HG02642 (cell line): ENCODE measurements around the gene VOPP1.
"Not testable (repeated sequence)": the region's sequence is repeated elsewhere in the genome, so short reads cannot be mapped to it uniquely, and the experiment has no call there.

Source experiments
- ATAC-seq: cut with Tn5 transposase; IDR thresholded peaks from one replicate; pipeline ENCODE4 v1.9.1; 2021; ENCODE audit warnings: mild to moderate bottlenecking; ENCODE audit not compliant: unreplicated experiment, poor library complexity

Gene VOPP1

DNA sequence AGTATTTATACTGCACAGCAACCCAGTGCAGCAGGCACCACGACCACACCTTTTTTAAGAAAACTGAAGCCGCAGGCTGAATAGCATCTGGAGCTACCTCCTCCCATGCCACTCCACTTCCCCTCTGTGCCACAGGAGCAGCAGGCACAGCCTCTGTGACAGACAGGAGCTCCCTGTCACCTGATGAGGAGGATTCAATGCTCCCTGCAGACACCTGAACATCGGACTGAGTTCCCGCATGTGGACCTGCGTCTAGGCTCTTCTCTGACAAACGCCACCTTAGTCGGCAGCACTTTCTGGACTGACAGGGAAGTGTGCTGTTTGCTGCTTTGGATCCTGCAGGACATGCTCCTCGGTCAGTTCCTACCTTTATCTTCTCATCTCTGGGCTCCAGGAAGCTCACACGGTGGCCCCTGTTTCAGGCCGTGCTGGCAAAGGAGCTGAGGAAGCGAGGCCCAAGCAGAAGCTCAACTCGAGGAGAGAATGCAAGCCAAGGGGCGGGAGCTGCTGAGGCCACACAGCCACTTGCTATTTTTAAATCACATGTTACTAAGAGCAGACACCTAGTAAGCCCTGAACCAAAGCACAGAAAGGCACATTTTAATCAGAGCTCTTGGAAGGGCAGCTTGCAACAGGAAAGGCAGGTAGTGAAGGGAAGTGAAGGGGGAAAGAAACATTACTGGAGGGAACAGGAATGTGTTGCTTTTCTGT, 56.6 kb downstream of the VOPP1 start:
- ATAC-seq = peak; percentile 41

DNA sequence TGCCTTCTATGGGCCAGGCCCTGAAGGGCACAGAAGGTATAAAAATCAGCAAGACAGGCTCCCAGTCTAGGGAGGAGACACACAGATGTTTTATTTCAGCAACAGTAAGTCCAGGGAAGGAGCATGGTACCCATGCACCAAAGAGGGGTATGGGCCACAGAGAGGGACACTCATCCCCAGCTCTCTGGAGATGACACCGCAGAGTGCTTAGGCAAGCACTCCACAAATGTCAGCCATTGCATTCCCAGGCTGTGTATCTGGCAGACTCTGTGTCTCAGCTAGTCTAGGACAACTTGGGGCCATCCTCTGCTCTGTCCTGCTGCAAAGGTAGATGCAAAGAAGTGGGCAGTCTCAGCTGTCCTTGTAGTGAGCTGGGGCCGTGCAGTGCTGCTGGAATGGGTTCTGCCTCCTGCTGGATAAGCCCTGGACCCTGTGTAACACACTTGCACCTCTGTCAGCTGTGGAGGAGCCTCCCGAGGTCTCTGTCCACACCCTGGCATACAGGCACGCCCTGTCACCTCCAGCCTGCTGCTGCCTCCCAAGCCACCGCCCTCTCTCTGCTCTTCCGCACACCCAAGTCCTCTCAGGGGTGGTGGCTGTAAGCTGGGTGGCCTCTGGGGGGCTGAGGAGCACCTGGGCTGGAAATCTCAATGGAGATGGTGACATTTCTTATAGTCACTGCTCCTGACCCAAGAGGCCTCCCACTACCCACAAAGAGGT, 57.6 kb downstream of the VOPP1 start:
- no peak for ATAC-seq

DNA sequence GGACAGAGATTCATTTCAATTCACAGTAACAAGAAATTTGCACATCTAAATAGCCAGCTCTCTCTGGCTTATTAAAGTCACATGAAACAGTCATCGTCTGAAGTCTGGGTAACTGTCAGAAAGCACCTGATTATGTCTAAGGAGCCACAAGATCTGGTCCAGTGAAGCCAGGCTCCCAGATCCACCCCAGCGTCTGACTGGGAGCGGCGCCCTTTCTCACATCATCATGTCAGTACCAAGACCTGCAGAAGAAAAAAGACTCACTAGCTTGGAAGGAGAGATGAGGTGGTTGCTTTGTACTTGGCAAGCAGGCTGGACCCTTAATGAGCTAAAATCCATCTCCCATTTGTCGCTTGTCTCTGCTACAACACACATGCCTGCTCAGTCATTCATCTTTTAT, 58.4 kb downstream of the VOPP1 start:
- ATAC-seq = no peak

DNA sequence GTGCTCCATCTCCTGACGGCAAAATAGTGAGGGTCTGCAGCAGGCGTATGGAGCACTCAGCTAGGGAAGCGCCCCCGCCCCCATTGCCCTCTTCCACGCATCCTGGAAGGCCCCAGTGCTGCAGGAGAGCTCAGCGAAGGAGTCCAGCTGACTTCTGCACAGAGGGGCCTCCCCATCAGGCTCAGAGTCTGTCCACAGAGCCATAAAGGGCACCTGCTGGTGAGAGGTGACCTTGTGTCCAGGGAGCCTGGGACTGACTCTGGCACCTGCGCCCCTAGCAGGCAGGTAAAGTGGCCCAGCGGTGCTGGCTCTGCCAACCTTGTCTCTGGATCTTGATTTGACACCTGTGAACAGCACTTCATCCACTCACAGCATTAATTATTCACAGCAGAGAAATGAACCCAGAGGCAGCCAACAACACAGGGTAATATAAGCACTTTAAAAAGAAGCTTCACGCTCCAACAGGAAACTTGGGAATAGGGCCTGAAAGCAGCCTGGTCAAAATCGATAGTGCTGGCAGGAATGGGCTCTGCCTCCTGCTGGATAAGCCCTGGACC, 59.6 kb downstream of the VOPP1 start:
- ATAC-seq = no peak

DNA sequence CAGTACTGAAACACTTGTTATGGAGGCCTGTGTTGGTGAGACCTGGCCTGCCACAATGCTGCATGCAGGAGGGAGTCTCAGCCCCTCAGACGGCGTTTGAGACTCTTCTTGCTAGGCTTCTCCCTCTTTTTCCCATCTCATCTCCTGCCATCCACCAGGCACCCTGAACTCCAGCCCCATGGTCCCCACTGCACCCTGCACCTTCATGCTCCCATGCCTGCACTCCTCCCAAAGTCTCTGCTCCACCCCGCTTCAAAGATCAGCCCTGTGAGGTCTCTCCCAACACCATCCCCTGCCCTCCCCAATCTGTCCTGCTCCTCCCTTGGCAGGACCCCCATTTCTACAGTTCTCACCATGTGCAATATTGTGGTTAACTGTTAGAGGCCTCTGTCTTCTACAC, 61.7 kb downstream of the VOPP1 start:
- ATAC-seq = no peak

DNA sequence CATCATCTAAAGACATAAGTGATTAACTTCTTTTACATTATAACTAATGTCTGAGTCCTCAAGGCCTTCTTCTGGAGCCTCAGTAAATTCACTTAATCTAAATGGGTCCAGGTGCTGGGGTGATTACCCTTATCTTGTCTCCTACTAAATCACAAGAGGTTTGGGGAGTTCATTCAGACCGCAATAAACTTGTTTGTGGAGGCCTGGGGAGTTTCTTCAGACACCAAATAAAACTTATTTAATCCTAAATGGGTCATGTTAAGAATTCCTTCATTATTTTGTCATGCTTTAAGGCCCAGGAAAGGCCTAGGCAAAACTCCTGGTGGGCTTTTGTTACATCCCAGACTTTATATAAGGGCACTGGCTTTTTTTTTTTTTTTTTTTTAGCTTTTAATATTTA, 62.1 kb downstream of the VOPP1 start:
- not testable (repeated sequence) for ATAC-seq

DNA sequence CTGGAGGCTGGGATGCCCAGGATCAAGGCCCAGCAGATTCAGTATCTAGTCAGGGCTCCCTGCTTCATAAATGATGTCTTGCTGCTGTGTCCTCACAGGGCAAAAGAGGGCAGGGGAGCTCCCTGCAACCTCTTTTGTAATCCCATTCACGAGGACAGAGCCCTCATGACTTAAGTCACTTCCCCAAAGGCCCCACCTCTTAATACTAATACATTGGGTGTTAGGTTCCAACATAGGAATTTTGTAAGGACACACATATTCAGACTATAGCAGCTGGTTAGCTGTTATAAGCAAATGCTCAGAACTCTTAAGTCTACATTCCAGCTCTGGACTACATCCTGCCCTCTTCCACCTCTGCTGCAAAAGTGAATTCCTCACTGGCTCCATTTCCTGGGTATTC, 63.0 kb downstream of the VOPP1 start:
- ATAC-seq = peak; percentile 9

DNA sequence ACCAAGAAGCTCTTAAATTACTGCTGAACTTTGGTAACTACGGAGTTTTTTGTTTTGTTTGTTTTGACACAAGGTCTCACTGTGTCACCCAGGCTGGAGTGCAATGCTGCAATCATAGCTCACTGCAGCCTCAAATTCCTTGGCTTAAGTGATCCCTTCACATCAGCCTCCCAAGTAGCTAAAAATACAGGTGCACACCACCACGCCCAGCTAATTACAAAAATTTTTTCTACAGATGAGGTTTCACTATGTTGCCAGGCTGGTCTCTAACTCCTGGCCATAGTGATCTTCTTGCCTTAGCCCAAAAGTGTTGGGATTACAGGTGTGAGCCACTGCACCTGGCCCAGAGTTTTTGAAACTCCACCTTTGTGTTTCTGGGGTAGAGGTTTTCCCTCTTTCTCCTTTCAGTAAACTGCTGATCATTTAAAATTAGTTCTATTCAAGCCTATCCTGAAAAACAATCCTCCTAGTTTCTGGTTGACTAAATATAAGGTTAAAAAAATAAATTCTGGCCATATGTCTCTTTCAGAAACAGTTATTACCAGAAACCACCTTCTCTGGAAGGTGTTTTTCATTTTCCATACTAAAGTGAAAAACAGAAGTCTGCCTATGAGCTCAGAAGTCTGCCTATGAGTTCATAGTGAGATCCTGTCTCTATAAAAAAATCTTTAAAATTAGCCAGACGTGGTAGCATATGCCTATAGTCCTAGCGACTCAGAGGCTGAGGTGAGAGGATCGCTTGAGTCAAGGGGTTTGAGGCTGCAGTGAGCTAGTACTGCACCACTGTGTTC, 63.9 kb downstream of the VOPP1 start:
- ATAC-seq = peak; percentile 68

DNA sequence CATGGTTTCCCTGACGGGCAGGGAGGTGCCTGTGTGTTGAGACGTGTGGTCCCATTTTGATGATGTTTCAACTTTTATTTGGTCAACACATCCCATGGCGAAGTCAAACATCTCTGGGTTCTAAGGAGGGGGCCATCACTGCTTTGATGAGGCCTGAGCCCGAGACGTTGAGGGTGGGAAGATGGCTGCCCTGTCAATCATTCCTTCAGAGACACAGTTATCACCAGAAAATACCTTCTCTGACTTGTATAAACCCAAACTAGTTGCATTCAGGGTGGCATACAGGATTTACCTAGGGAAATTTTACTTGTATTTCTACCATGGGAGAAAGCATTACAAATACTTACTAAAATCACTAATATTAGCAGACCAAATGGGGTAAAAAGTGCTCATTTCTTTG, 64.6 kb downstream of the VOPP1 start:
- ATAC-seq = no peak

DNA sequence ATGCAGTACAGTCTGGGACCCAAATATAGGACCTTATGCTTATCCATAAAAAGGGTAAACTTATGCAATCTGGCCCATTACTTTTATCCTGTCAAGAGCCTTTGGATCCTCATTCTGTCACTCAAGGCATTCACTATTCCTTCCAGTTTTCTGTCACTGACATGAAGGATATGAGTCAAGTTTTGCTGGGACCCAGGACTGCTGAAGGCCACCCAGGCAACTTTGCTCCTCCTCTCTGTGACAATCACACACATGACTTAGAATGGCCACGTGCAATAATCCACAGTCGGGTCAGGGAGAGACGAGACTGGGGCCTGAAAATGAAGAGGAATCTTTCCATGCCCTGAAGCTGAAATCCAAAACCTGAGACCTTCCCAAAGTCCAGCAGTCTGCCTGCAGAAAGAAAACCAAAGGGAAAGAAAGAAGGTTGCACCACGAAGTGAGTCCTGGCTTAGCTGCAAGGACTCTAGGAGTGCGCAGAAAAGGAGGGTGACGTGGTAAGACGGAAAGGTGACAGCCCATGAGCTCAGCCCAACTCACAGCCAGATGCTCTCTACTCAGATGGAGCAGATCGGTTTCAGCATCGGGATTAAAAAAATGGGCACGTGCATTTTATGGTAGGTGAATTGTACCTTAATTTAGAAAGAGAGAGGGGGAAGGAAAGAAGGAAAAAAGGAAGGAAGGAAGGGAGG, 67.2 kb downstream of the VOPP1 start:
- ATAC-seq = no peak

DNA sequence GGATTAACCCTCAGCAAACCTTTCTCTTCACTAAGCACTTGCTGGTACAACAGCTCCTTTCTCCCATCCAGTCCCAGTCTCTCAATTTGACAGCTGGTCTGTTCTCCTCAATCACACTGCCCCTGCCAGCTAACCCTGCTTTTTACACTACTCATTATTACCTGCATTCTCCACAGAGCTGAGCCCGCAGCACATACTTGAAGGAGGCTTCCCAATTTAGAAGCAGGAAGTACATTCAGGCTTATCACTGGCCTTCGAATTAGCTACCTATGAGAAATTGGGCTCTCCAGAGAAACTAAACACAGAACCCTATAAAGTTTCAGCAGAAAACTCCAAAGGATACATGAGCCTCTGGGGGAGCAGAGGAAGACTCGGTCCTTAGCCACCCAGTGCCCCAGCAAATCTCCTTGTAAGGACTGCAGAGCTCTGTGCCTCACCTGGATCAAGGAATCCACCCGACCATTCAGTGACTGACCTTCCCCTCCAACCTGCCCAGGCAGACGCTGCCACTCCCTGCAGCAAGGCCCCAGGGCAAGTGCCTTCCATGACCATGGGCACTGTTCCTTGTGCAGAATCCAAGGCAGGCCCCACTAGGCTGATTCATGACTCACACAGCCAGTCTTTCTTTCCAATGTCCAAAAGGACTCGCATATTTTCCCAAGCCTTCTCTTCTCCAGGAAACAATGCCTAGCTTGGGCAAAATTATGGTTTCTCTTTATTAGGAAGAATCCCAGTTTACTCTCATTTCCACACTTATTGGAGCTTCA, 68.0 kb downstream of the VOPP1 start:
- no peak for ATAC-seq

DNA sequence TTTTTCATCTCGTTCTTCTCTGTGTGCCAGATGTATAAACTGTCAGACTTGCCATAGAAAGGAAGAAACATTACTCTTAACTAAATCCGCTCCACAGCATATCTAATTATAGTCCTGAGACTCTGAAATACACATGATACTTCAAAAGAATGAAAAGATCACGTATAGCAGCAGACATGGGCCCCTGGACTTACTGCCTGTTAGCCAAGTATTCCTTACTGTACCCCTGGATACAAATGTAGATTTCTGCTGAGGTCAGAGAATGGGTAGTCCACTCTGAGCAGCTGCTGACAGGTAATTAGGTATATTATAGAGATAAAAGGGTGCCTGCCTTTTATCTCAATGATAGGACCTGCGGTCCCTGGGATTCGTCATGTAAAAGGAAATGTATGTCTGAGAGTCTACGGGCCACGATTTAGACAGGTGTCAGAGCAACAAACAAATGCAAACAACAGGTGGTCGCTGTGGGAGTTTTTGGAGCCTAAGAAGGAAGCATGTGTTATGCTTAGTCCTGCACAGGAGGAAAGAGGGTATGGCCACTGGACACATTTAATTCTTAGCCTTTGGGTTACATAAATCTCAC, 69.4 kb downstream of the VOPP1 start:
- no peak for ATAC-seq

DNA sequence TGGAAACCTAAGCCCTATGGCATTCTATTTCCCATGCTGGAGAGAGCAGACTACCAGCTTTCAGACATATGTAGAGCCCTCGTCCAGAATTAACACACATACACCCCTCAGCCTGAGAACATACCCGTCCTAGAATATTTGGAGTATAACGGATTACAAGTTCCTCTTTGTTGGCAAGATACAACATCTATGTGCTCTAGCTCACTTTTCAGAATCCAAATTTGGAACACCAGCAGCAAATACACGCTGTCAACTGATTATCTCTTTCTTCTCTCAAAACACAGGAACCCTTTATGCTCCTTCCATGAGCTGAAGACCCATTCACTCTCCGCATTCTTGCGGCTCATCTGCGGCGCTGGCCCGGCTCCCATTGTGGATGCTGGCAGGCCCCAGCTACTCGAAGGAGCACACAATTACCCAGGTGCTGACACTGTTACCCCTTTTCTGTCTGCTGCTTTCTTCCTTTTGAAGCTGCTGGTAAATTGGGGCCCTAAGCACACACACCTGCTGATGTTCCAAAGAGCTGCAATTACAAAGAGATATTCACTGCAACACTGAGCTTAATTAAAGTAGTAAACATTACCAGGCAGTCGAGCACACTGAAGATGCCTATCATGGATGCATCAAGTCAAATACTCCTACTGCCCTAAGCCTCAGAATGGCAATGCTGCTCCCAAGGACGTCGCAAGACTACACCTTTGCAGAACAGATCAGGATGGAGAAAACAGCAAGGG, 70.0 kb downstream of the VOPP1 start:
- no peak for ATAC-seq

DNA sequence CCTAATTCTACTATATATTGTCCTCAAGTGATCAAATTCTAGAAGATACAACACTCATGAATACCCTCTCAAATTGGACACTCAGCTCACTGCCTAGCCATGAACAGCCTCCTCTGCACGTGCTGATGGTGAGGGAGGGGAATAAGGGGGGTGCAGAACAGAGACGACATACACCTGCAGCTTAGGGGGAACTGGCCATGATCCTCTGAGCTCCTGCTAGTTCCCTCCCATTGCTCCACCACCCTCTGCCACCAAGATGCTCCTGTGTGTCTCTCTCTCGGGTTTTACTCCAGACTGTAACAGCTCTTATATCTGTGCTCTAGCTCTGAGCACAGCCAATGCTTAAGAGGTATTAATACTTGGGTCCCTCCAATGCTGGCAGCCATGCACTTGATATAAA, 70.7 kb downstream of the VOPP1 start:
- no peak for ATAC-seq

DNA sequence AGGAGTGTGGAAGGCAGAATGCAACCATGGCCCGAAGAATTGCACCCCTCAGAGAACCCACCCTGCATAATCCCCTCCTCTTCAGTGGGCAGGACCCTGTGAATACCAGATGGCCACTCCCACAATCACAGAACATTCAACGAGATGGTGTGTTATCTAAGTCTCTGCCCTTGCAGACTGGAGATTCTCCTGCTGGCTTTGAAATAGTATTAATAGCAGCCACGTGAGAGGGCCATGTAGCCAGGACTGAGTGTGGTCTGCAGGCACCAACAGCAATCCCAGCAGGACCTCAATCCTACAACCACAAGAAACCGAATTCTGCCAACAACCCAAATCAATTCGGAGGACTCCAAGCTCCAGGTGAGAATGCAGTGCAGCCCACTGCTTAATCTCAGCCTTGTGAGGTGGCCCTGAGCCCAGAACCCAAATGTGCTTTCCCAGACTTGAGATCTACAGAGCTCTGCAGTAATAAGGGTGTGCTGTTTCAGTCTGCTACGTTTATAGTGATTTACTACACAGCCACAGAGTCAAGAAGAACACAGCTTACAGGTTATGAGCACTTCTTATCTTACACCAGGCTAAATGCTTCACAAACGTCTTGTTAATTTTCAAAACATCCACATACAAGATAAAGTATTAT, 72.1 kb downstream of the VOPP1 start:
- ATAC-seq = no peak

DNA sequence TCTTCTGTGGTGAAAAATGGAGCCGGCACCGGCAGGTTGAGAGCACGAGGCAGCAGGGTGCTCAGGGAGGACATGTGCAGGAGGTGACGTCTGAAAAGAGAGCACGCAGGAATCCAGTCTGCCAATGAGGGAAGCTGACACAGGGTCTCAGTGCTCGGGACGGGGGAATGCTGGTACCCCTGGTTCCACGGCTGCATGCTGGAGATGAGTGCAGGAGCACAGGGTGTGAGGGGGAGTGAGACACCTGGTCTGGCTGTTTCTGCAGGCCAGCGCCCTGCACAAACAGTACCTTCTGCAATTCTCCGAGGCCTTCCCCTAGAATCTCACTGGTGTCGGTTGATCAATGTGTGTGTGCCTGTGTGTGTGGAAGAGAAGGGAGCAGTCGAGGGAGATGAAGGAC, 72.7 kb downstream of the VOPP1 start:
- no peak for ATAC-seq

DNA sequence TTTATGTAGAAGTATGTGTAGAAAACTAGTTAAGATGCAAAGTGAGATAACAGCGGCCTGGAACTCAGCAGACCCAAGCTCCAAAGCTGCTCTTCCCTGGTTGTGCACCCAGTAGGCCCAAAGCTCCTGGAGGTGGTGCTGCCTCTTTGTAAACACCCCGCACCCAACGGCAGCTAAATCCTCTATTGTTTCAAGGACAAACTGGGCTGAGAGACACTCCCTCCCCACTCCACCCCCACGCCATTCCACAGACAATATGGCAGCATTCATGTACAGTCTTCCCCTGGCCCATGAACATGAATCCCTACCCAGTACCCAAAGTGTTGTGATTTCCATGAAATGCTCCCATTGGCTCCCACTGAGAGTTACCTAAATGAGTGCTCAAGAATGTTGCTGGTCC, 73.5 kb downstream of the VOPP1 start:
- ATAC-seq = no peak

DNA sequence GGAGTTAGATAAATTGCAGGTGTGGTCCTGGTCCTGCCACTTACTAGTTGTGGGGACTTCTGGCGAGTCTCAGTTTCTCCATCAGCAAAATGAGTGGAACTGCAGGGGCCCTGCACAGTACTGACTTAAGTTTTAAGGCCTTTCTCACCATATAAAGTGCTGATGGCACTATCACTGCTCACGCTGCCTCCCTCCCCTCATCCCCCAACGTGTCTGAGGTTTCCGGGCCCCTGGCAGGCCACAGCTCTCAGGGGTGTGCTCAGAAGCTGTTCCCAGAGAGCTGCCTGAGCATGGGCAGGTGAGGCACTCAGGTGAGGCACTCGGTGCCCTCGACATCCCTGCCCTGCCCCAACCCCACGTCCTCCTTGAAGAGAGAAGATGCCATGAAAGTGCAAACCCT, 74.2 kb downstream of the VOPP1 start:
- ATAC-seq = no peak
